CD14-positive monocyte (primary cell): ENCODE data around the gene MTG2. TPM values are rescaled to one million over a fixed set of nuclear protein-coding genes. Genes with fewer than 3 reads are reported as not detected.
"Not testable (repeated sequence)": the region's sequence is repeated elsewhere in the genome, so short reads cannot be mapped to it uniquely, and the experiment has no call there.

ENCODE experiments used
- DNase-seq, 3 donors: peaks; one replicate each; pipeline ENCODE4 v3.0.0-alpha.2; 2011 to 2022
- H2AFZ ChIP-seq: 2 replicates; pipeline ENCODE4 v1.6.0; 2012; ENCODE audit warnings: mild to moderate bottlenecking, low read depth, low read length, inconsistent platforms; ENCODE audit not compliant: insufficient read depth, poor library complexity, severe bottlenecking
- H3K27ac ChIP-seq, 2 donors: 1 replicate in 1 of 2; 2 replicates in 1 of 2; pipeline ENCODE4 v1.5.1; 2012 to 2013; ENCODE audit warnings: low read length in 2 of 2, control low read depth in 1 of 2, inconsistent platforms in 1 of 2, low read depth in 1 of 2, mild to moderate bottlenecking in 1 of 2
- H3K27me3 ChIP-seq, 2 donors: one replicate each; pipeline versions ENCODE4 v1.6.0 to v1.6.1; 2011 to 2013; ENCODE audit warnings: low read length in 2 of 2; ENCODE audit not compliant: control insufficient read depth in 2 of 2, insufficient read depth in 2 of 2
- H3K36me3 ChIP-seq, 2 donors: replicated peaks in 1 of 2; 1 replicate in 1 of 2; 2 replicates in 1 of 2; pipeline versions ENCODE4 v1.5.1 to v1.6.1; 2012 to 2013; ENCODE audit warnings: low read length in 2 of 2, control low read depth in 1 of 2, inconsistent platforms in 1 of 2, mild to moderate bottlenecking in 1 of 2; ENCODE audit not compliant: insufficient read depth in 2 of 2, control insufficient read depth in 1 of 2
- H3K4me1 ChIP-seq, 2 donors: 1 replicate in 1 of 2; 2 replicates in 1 of 2; pipeline versions ENCODE4 v1.5.1 to v1.6.1; 2012 to 2013; ENCODE audit warnings: low read length in 2 of 2, control low read depth in 1 of 2, inconsistent platforms in 1 of 2, mild to moderate bottlenecking in 1 of 2, moderate library complexity in 1 of 2; ENCODE audit not compliant: insufficient read depth in 2 of 2, control insufficient read depth in 1 of 2
- H3K4me2 ChIP-seq: replicated peaks from 2 replicates; pipeline ENCODE3; 2012; ENCODE audit warnings: low read length, moderate library complexity, mild to moderate bottlenecking; ENCODE audit not compliant: poor library complexity, severe bottlenecking; ENCODE audit errors: extremely low read depth
- H3K4me3 ChIP-seq, 3 experiments: fragments of 200-600 bp in 1 of 3; sonication (generic) in 1 of 3; replicated peaks in 1 of 3; 1 replicate in 2 of 3; 2 replicates in 1 of 3; pipeline ENCODE4 v1.5.1; 2011 to 2013; ENCODE audit warnings: low read length in 3 of 3, mild to moderate bottlenecking in 3 of 3, control low read depth in 2 of 3, low read depth in 2 of 3, inconsistent platforms in 1 of 3, moderate library complexity in 1 of 3
- H3K79me2 ChIP-seq: 2 replicates; pipeline ENCODE4 v1.6.0; 2012; ENCODE audit warnings: mild to moderate bottlenecking, control low read depth, inconsistent platforms, low read length, moderate library complexity; ENCODE audit not compliant: insufficient read depth
- H3K9ac ChIP-seq: 2 replicates; pipeline ENCODE4 v1.6.0; 2017; ENCODE audit warnings: low read length, mild to moderate bottlenecking; ENCODE audit not compliant: insufficient read depth, poor library complexity, severe bottlenecking
- H3K9me3 ChIP-seq, 2 donors: replicated peaks in 1 of 2; 1 replicate in 1 of 2; 2 replicates in 1 of 2; pipeline versions ENCODE4 v1.5.1 to v1.6.1; 2012 to 2013; ENCODE audit warnings: low read length in 2 of 2, control low read depth in 1 of 2; ENCODE audit not compliant: control insufficient read depth in 1 of 2, insufficient read depth in 1 of 2
- H4K20me1 ChIP-seq: 2 replicates; pipeline ENCODE4 v1.6.0; 2012; ENCODE audit warnings: mild to moderate bottlenecking, low read length, control low read depth, moderate library complexity; ENCODE audit not compliant: insufficient read depth
- H3K27ac Mint-ChIP-seq, 7 donors: one replicate each; pipeline ENCODE4 v1.8.0; 2020; ENCODE audit warnings: mild to moderate bottlenecking in 7 of 7, mixed read lengths in 7 of 7, moderate library complexity in 6 of 7, inconsistent platforms in 2 of 7
- H3K27me3 Mint-ChIP-seq, 3 donors: one replicate each; pipeline ENCODE4 v1.8.0; 2021 to 2022; ENCODE audit warnings: low read depth in 3 of 3, mild to moderate bottlenecking in 3 of 3, mixed read lengths in 3 of 3, moderate library complexity in 3 of 3, inconsistent platforms in 1 of 3
- H3K36me3 Mint-ChIP-seq, 2 donors: one replicate each; pipeline ENCODE4 v1.8.0; 2020; ENCODE audit warnings: mixed read lengths in 2 of 2, inconsistent platforms in 1 of 2, mild to moderate bottlenecking in 1 of 2
- H3K4me1 Mint-ChIP-seq: one replicate; pipeline ENCODE4 v1.8.0; 2020; ENCODE audit warnings: mild to moderate bottlenecking, mixed read lengths
- H3K4me3 Mint-ChIP-seq, 2 donors: one replicate each; pipeline ENCODE4 v1.8.0; 2020; ENCODE audit warnings: mild to moderate bottlenecking in 2 of 2, mixed read lengths in 2 of 2, moderate library complexity in 1 of 2
- H3K9me3 Mint-ChIP-seq, 7 donors: one replicate each; pipeline ENCODE4 v1.8.0; 2020 to 2022; ENCODE audit warnings: mixed read lengths in 7 of 7, mild to moderate bottlenecking in 6 of 7, moderate library complexity in 6 of 7, inconsistent platforms in 2 of 7
- WGBS: methylation state at CpG from one replicate; pipeline ENCODE4 v1.1.5; 2013; ENCODE audit warnings: missing lambda C conversion rate; ENCODE audit not compliant: insufficient coverage; 5-methylcytosine and 5-hydroxymethylcytosine counted together
- intact Hi-C, 2 donors: fragments of 100-400 bp; cut with micrococcal nuclease; formaldehyde crosslinking; loops; one replicate each; pipeline versions ENCODE4 v1.15.0 to v1.15.1; 2023
- polyA plus RNA-seq, 3 donors: library from polyadenylated mRNA; depleted of rRNA in 1 of 3; unstranded in 2 of 3; stranded (reverse) in 1 of 3; fragments of 300-500 nt in 2 of 3; fragments of >200 nt in 1 of 3; fragmentation: Illumina TruSeq in 2 of 3; gene quantifications; 1 replicate in 2 of 3; 2 replicates in 1 of 3; pipeline ENCODE4 v1.2.3, GENCODE V29; 2012 to 2021
- TF ChIP-seq, protein P1 (sequence below): fragments of 200-600 bp; IDR thresholded peaks from one replicate; pipeline ENCODE4 v1.8.0; 2022; ENCODE audit warnings: antibody characterized with exemption, mild to moderate bottlenecking

The MTG2 gene
- polyA plus RNA-seq, 3 donors, result 10.8 to 16.1 (median 14.9) TPM

DNA sequence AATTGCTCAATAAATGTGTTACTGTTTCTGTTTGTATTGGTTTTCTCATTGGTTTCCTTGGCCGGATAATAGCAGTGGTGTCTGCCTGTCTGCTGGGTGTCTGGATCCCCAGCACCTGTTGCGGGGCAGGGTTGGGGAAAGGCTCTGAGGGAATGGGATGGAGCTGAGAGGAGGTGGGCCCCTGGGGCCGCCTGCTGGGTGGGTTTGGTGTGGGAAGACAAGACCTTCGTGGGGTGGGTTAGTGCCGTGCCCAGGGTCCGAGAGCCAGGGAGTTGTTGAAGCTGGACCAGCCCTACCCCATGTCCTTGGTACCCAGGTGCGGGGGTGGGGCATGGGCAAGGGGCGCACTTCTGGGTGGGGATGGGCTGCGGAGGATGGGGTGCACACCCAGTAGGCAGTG is 35.3 kb upstream of the MTG2 start:
- Mint-ChIP-seq H3K4me1 (peaks cover 20% of the 10 kb centered on the region), H3K27ac (peak overlapping the region in 4 of 7 donors; percentile 55 to 76 (median 70)), H3K4me3 (no peak overlapping the region), H3K27me3 (no peaks in the 10 kb centered on the region), H3K36me3 (peaks cover 12 to 24% of the 10 kb centered on the region in 2 donors), H3K9me3 (peaks cover 4 to 12% (median 9%) of the 10 kb centered on the region in 7 donors)
- H3K27me3 ChIP-seq, result no peaks in the 10 kb centered on the region
- H3K36me3 ChIP-seq, result peaks cover 0 to 4% of the 10 kb centered on the region in 2 donors
- TF ChIP-seq, protein P1, sequence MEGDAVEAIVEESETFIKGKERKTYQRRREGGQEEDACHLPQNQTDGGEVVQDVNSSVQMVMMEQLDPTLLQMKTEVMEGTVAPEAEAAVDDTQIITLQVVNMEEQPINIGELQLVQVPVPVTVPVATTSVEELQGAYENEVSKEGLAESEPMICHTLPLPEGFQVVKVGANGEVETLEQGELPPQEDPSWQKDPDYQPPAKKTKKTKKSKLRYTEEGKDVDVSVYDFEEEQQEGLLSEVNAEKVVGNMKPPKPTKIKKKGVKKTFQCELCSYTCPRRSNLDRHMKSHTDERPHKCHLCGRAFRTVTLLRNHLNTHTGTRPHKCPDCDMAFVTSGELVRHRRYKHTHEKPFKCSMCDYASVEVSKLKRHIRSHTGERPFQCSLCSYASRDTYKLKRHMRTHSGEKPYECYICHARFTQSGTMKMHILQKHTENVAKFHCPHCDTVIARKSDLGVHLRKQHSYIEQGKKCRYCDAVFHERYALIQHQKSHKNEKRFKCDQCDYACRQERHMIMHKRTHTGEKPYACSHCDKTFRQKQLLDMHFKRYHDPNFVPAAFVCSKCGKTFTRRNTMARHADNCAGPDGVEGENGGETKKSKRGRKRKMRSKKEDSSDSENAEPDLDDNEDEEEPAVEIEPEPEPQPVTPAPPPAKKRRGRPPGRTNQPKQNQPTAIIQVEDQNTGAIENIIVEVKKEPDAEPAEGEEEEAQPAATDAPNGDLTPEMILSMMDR, result no peak
- H3K9ac ChIP-seq, result no peak overlapping the region
- H3K4me1 ChIP-seq, result peaks cover 9 to 17% of the 10 kb centered on the region in 2 donors
- peaks cover 84% of the 10 kb centered on the region for H4K20me1 ChIP-seq
- no peak overlapping the region for H3K4me3 ChIP-seq
- peaks cover 0 to 14% of the 10 kb centered on the region in 2 donors for H3K9me3 ChIP-seq
- peaks cover 88% of the 10 kb centered on the region for H3K79me2 ChIP-seq
- DNase-seq, result no peak
- no peak overlapping the region for H3K27ac ChIP-seq
- intact Hi-C loops, result loop anchor here in 1 of 2 donors (10.0 kb wide), 2 partner anchors 657 to 1837 kb away; partner anchors contain the start of genes OGFR and PRPF6
- H2AFZ ChIP-seq, result no peak overlapping the region
- H3K4me2 ChIP-seq, result no peak overlapping the region
- 94% methylated on average over 7 of the region's 9 CpGs for WGBS

DNA sequence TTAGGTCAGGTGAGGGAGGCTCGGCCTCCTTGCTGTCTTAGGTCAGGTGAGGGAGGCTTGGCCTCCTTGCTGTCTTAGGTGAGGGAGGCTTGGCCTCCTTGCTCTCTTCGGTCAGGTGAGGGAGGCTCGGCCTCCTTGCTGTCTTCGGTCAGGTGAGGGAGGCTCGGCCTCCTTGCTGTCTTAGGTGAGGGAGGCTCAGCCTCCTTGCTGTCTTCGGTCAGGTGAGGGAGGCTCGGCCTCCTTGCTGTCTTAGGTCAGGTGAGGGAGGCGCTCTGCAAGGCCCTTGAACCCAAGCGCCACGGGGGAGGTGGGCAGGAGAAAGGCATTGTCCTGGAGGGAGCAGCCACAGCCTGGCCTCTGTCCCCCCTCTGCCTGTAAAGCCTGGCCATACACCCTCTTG is 34.4 kb upstream of the MTG2 start:
- peaks cover 20% of the 10 kb centered on the region for H3K4me1 Mint-ChIP-seq
- not testable (repeated sequence) for DNase-seq

More for the DNA sequence above, 34.4 kb upstream of the MTG2 start:
- not testable (repeated sequence) for H3K27me3 Mint-ChIP-seq, H2AFZ ChIP-seq, H3K4me3 ChIP-seq, H3K4me2 ChIP-seq, H3K9ac ChIP-seq, H3K27ac Mint-ChIP-seq, H3K4me3 Mint-ChIP-seq, H3K27ac ChIP-seq, H3K27me3 ChIP-seq
- H3K36me3 ChIP-seq, result peaks cover 0 to 13% of the 10 kb centered on the region in 2 donors
- H4K20me1 ChIP-seq, result peaks cover 90% of the 10 kb centered on the region
- intact Hi-C loops, result loop anchor here in 1 of 2 donors (10.0 kb wide), 2 partner anchors 656 to 1836 kb away; partner anchors contain the start of genes OGFR and PRPF6
- 97% methylated on average over 6 of the region's 10 CpGs for WGBS
- H3K4me1 ChIP-seq, result peaks cover 9 to 15% of the 10 kb centered on the region in 2 donors
- peaks cover 94% of the 10 kb centered on the region for H3K79me2 ChIP-seq
- H3K9me3 Mint-ChIP-seq, result peaks cover 13 to 18% (median 18%) of the 10 kb centered on the region in 7 donors
- peaks cover 17 to 32% of the 10 kb centered on the region in 2 donors for H3K36me3 Mint-ChIP-seq
- H3K9me3 ChIP-seq, result peaks cover 7 to 23% of the 10 kb centered on the region in 2 donors
